Heart left ventricle (tissue), 13 donors: Measurements from ENCODE around the gene PSKH1.

ENCODE experiments used
- CTCF ChIP-seq, 12 donors: fragments of 200-600 bp; sonication (generic) in 4 of 12; IDR thresholded peaks; one replicate each; pipeline versions ENCODE4 v1.5.0 to v1.8.0; 2018 to 2022; ENCODE audit warnings: antibody characterized with exemption in 12 of 12, mild to moderate bottlenecking in 5 of 12
- POLR2A ChIP-seq, 2 donors: fragments of 450-650 bp; IDR thresholded peaks; one replicate each; pipeline ENCODE4 v1.6.1; 2017; ENCODE audit warnings: antibody characterized with exemption in 2 of 2, mild to moderate bottlenecking in 2 of 2, moderate library complexity in 2 of 2
- donor health status: ischemic (EF 13 %, LVEDD 7.1; RV severe dilation, severe dysfunction).
- donor health status: DM: no; HTN: yes; CAD: no.
- donor health status: DM: no; HTN: no; CAD: no.
- donor health status: ischemic (EF 25% LVEDD 6.9; RV normal size, moderate dysfunction).
- donor health status: ischemic (EF 25% LVEDD 5.7; RV mildly dilated, moderate dysfunction).
- donor health status: ischemic (EF 35%, LVEDD 5.7; RV mildly dilated, moderate dysfunction).
- donor health status: nonischemic (EF 11% LVEDD 7.7; RV severe dilation, severe dysfunction).
- donor health status: DM: yes; HTN: yes; CAD: no.
- donor health status: PGD.
- donor health status: ischemic (EF 29% LVEDD 5.4; RV normal size, mild dysfunction).
- donor health status: nonischemic (EF 23%, LVEDD 6.1; RV moderate dilation, normal function).

GRCh38 chr16:67942510-67943255 is 49.6 kb downstream of the PSKH1 start:
- no peak for TF ChIP-seq CTCF (IDR thresholded peaks at IDR 0.05)
- no peak for TF ChIP-seq POLR2A (IDR thresholded peaks at IDR 0.05)
